Ishikawa (cell line): ENCODE data around the gene TSPAN9.

ENCODE experiments used
- CEBPB ChIP-seq: IDR thresholded peaks from 2 replicates; pipeline ENCODE4 v1.6.1; 2012
- CREB1 ChIP-seq: IDR thresholded peaks from 2 replicates; pipeline ENCODE4 v1.6.1; 2012; ENCODE audit warnings: low read depth
- EGR1 ChIP-seq: IDR thresholded peaks from 2 replicates; pipeline ENCODE4 v1.6.1; 2012
- EP300 ChIP-seq: IDR thresholded peaks from 2 replicates; pipeline ENCODE4 v1.6.1; 2012; ENCODE audit warnings: borderline replicate concordance
- FOXM1 ChIP-seq: IDR thresholded peaks from 2 replicates; pipeline ENCODE4 v1.6.1; 2012; ENCODE audit warnings: low read depth, borderline replicate concordance
- NFIC ChIP-seq: IDR thresholded peaks from 2 replicates; pipeline ENCODE4 v1.6.1; 2012
- RAD21 ChIP-seq: IDR thresholded peaks from 2 replicates; pipeline ENCODE4 v1.6.1; 2012; ENCODE audit warnings: low read depth
- TAF1 ChIP-seq: IDR thresholded peaks from 2 replicates; pipeline ENCODE4 v1.6.1; 2012; ENCODE audit warnings: low read depth, mild to moderate bottlenecking
- TCF12 ChIP-seq: IDR thresholded peaks from 2 replicates; pipeline ENCODE4 v1.6.1; 2012; ENCODE audit warnings: low read depth
- TEAD4 ChIP-seq: IDR thresholded peaks from 2 replicates; pipeline ENCODE4 v1.6.1; 2012
- YY1 ChIP-seq: IDR thresholded peaks from 2 replicates; pipeline ENCODE4 v1.6.1; 2012; ENCODE audit warnings: low read depth
- ZBTB7A ChIP-seq: IDR thresholded peaks from 2 replicates; pipeline ENCODE4 v1.6.1; 2012; ENCODE audit warnings: low read depth
- TF ChIP-seq, protein P1 (sequence below): IDR thresholded peaks from 2 replicates; pipeline ENCODE4 v1.6.1; 2012
- TF ChIP-seq, protein P2 (sequence below): IDR thresholded peaks from 2 replicates; pipeline ENCODE4 v1.6.1; 2012; ENCODE audit warnings: low read depth, mild to moderate bottlenecking
- TF ChIP-seq, protein P3 (sequence below): IDR thresholded peaks from 2 replicates; pipeline ENCODE4 v1.6.1; 2012

Gene TSPAN9

DNA sequence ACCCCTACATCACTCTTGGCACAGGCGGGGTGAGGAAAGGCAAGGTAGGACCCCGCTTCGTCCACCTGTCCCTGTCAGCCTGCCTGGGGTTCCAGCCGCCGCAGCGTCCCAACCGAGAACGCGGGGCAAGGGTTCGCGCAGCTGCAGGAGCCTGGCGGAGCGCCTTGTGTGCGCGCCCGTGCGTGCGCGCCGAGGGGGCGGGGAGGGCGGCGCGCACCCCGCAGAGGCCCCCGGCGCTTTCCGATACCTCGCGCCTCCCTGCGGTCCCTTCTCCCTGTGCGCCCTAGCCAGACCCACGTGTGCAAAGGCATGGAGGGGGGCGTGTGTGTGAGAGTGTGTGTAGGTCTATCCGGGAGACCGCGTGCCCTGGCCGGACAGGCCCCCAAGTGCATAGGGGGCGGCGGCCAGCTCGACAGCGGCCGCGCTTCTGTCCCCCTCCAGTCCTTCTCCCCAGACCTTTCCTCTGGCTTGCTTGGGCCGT lies 122.4 kb downstream of the TSPAN9 start:
- TF ChIP-seq TEAD4 (no peak), CEBPB (no peak)
- TF ChIP-seq, protein P1, sequence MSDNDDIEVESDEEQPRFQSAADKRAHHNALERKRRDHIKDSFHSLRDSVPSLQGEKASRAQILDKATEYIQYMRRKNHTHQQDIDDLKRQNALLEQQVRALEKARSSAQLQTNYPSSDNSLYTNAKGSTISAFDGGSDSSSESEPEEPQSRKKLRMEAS: peak; percentile 71; the same call in 1 of the 2 replicates

DNA sequence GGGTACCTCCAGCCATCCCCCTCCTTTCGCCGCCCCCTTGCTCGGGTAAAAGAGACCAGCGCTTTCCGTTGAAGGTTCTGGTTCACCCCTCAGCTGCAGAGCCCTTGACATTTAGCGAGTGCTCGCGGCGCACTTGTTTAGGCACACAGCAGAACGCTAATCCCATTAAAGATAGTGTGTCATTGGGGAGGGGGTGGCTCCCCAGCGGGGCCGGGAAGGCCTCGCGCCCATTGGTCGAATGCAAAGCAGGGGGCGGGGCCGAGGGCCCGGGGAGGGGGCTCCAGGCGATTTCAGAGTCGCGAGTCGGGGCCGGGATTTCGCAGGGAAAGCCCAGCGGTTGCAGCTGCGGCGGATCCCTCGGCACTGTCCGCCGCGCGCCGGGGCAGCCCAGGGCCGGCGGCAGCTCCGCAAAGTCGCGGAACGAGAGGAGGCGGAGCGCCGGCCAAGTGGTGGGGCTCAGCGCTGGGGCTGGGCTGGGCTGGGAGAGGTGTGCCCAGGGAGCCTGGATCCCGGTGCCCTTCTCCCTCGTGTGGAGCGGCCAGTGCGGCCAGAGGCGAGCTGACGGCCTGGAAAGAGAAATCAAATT lies 122.9 kb downstream of the TSPAN9 start:
- TF ChIP-seq ZBTB7A (peak; percentile 53), RAD21 (no peak), TAF1 (no peak), CEBPB (no peak), EP300 (no peak), TCF12 (0 out of 2 replicates have a peak, but pooled peaks have one; percentile 34), CREB1 (no peak), EGR1 (no peak), TEAD4 (no peak), NFIC (peak; percentile 19; the same call in 1 of the 2 replicates), YY1 (no peak), FOXM1 (no peak)
- TF ChIP-seq, protein P2, sequence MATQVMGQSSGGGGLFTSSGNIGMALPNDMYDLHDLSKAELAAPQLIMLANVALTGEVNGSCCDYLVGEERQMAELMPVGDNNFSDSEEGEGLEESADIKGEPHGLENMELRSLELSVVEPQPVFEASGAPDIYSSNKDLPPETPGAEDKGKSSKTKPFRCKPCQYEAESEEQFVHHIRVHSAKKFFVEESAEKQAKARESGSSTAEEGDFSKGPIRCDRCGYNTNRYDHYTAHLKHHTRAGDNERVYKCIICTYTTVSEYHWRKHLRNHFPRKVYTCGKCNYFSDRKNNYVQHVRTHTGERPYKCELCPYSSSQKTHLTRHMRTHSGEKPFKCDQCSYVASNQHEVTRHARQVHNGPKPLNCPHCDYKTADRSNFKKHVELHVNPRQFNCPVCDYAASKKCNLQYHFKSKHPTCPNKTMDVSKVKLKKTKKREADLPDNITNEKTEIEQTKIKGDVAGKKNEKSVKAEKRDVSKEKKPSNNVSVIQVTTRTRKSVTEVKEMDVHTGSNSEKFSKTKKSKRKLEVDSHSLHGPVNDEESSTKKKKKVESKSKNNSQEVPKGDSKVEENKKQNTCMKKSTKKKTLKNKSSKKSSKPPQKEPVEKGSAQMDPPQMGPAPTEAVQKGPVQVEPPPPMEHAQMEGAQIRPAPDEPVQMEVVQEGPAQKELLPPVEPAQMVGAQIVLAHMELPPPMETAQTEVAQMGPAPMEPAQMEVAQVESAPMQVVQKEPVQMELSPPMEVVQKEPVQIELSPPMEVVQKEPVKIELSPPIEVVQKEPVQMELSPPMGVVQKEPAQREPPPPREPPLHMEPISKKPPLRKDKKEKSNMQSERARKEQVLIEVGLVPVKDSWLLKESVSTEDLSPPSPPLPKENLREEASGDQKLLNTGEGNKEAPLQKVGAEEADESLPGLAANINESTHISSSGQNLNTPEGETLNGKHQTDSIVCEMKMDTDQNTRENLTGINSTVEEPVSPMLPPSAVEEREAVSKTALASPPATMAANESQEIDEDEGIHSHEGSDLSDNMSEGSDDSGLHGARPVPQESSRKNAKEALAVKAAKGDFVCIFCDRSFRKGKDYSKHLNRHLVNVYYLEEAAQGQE: no peak
- TF ChIP-seq, protein P3, sequence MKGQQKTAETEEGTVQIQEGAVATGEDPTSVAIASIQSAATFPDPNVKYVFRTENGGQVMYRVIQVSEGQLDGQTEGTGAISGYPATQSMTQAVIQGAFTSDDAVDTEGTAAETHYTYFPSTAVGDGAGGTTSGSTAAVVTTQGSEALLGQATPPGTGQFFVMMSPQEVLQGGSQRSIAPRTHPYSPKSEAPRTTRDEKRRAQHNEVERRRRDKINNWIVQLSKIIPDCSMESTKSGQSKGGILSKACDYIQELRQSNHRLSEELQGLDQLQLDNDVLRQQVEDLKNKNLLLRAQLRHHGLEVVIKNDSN: peak; percentile 28; the same call in 1 of the 2 replicates
- TF ChIP-seq, protein P1: no peak

DNA sequence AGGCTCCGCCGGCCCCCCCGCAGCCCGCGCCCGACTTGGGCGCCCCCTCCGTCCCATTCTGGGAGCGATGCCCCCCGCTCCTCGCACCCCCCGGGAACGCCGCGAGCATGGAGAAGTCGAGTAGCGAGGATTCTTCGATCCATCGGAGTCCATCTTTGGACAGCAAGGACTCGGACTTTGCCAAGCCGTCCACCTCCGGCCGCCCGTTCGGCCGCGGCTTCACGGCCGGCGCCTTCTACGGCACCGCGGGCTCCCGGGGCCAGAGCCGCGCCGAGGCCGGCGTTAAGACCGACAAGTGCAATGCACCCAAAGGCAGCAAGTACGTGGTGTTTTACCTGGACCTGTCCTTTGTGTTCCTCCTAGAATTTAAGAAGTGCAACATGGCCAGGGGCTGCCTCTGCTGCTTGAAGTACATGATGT lies 123.6 kb downstream of the TSPAN9 start:
- TF ChIP-seq ZBTB7A (0 out of 2 replicates have a peak, but pooled peaks have one; percentile 12), EGR1 (no peak)

DNA sequence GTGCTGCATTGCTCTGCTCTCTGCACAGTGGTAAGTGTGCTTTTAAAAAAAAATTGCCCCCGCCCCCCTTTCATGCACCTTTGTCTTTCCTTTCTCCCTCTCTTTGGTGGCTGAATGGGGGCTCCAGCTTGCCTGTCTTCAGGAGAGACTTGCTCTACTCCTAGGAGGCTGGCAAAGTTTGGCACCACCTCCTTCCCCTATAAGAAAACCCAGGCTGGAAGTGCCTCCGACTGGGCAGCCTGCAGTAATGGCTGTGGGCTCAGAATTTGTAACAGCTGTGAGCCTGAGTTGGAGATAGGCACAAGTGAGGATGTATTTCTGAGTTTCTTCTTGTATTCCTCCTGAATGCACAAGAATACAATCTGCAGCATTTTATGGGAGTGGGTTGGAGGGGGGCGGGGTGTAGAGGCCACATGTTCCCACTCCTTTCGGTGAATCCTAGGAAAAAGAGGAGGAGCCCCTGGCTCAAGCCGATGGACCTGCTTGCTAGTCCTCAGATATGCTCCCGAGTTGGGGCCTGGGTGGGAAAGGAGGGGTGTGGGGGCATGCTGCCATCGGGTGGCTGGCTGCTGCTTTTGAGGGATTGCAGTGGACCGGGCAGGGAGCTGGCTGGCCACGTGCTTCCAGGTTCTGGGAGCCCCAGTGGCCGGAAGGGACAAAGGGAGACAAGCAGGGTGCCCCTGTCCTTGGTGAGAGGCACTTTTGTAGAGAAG lies 124.3 kb downstream of the TSPAN9 start:
- TF ChIP-seq EP300 (no peak), CREB1 (no peak), CEBPB (no peak), NFIC (no peak)
- TF ChIP-seq, protein P1: no peak

DNA sequence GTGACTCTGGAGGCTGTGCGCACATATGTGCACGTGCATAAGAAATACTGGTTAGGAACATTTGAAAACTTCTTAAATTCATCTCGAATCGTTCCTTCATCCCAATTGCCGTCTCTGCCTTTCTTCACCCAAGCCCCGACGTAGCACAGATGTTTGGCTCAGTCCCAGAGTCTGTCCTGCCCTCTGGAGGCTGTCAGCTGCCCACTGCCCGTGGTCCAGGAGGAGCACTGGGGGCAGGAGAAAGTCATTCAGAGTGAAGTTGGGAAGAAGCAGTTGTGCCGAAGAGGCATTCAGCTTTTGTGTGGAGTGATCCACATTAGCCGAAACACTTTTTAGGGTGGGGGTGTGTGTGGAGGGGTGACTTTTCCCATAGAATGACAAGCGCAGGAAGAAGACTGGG lies 124.9 kb downstream of the TSPAN9 start:
- TF ChIP-seq YY1 (no peak), CEBPB (no peak)

DNA sequence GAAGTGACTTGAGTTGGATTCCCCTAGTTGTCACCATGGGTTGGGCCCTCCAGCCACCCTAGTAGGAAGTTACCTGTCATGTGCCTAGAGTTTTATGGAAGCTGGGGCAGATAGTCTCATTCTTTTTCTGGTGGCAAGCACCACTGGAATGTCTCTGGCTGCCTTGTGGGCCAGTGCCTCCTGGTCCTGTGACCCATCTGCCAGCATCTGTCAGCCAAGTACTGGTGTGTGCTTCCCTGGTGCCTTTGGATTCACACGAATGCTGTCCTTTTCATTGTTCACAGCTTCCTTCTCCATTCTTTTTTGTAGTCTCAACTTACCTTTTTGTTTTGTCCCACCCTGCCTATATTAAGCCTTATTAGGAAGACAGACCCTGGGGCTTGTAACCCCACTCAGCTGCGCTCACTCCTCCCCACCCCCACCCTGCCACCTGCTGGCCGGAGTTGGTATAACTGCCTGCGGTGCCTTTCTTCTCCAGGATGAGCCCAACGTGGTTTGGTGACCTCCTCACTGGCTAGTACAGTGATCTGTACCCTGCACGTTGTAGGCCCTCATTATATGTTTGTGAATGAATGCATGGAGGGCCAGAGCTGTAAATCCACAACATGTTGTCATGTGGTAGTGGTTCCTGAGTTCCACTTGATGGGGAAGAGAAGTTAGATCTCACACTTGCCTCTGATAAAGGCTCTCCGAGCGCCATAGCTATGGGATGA lies 125.7 kb downstream of the TSPAN9 start:
- TF ChIP-seq TCF12 (0 out of 2 replicates have a peak, but pooled peaks have one; percentile 26), RAD21 (peak; percentile 60)
- TF ChIP-seq, protein P2: no peak

DNA sequence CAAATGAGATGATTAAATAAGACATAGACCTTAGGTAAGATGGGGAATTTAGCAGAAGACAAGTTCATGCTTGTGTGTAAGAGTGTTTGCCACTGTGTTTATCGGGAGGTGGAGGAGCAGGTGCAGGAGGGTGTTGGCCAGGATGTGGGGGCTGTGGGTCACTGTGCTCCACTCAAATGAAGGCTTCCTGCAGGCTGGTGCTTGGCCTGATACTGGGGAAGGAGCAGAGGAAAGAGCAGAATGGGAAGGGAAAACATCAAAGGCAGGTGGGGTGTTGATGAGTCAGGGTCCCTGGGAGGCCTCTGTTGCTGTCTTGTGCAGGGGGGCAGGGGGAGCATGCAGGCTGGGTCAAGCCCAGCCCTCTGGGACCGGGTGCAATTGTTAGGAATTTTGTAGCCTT lies 126.5 kb downstream of the TSPAN9 start:
- TF ChIP-seq, protein P3: no peak
- TF ChIP-seq, protein P1: no peak
- TF ChIP-seq CREB1 (no peak), TEAD4 (no peak), CEBPB (no peak), ZBTB7A (no peak)
- TF ChIP-seq, protein P2: no peak
